ENCODE data around the gene MAPKAPK2.

DNA sequence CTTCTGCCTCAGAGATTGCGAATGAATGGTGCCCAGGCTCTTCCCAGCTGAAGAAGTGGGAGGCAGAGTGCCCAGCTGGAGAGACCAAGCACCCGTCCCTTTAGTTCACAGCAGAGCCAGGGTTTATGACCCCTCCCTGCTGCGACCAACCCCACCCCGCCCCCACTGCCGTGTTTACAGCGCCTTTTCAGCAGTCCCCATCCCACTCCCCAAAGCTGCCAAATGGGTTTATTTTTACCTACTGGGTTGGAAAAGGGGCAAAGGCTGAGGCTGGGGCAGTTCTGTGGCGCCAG is 25.8 kb upstream of the MAPKAPK2 start:
- no peak for TF ChIP-seq ARID2 (CRISPR knock-in tag; IDR thresholded peaks at IDR 0.05; ENCODE audit: borderline replicate concordance)
- TF ChIP-seq EP300 (IDR thresholded peaks at IDR 0.05; ENCODE audit: low read depth in 2 of 2, low read length in 2 of 2) = no peak
- no peak for TF ChIP-seq EP300 (CRISPR knock-in tag; IDR thresholded peaks at IDR 0.05; ENCODE audit: borderline replicate concordance)
- no peak for TF ChIP-seq NCOR1 (IDR thresholded peaks at IDR 0.05; ENCODE audit: borderline replicate concordance, low read length)
- no peak for TF ChIP-seq POLR2AphosphoS5 (IDR thresholded peaks at IDR 0.05; ENCODE audit: low read depth, low read length)
- TF ChIP-seq PHF21A (CRISPR knock-in tag; IDR thresholded peaks at IDR 0.05) = no peak
- TF ChIP-seq, protein P1, sequence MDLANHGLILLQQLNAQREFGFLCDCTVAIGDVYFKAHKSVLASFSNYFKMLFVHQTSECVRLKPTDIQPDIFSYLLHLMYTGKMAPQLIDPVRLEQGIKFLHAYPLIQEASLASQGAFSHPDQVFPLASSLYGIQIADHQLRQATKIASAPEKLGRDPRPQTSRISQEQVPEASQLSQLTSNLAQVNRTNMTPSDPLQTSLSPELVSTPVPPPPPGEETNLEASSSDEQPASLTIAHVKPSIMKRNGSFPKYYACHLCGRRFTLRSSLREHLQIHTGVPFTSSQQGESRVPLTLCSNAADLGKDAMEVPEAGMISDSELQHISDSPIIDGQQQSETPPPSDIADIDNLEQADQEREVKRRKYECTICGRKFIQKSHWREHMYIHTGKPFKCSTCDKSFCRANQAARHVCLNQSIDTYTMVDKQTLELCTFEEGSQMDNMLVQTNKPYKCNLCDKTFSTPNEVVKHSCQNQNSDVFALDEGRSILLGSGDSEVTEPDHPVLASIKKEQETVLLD (CRISPR knock-in tag; IDR thresholded peaks at IDR 0.05; ENCODE audit: low read depth) = no peak
- TF ChIP-seq, protein P2, sequence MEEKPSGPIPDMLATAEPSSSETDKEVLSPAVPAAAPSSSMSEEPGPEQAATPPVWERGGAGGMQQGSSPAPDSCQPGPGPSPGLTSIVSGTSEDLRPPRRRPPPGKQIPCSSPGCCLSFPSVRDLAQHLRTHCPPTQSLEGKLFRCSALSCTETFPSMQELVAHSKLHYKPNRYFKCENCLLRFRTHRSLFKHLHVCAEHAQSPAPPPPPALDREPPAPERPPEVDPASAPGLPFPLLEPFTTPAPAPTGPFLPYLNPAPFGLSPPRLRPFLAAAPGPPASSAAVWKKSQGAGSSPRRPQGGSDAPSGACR (CRISPR knock-in tag; IDR thresholded peaks at IDR 0.05) = no peak
- TF ChIP-seq, protein P3, sequence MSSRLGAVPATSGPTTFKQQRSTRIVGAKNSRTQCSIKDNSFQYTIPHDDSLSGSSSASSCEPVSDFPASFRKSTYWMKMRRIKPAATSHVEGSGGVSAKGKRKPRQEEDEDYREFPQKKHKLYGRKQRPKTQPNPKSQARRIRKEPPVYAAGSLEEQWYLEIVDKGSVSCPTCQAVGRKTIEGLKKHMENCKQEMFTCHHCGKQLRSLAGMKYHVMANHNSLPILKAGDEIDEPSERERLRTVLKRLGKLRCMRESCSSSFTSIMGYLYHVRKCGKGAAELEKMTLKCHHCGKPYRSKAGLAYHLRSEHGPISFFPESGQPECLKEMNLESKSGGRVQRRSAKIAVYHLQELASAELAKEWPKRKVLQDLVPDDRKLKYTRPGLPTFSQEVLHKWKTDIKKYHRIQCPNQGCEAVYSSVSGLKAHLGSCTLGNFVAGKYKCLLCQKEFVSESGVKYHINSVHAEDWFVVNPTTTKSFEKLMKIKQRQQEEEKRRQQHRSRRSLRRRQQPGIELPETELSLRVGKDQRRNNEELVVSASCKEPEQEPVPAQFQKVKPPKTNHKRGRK (CRISPR knock-in tag; IDR thresholded peaks at IDR 0.05) = no peak
- TF ChIP-seq NCOA1 (CRISPR knock-in tag; IDR thresholded peaks at IDR 0.05) = no peak
